H1 (cell line): ENCODE data around the gene AGBL1.

Experiments
- CHD2 ChIP-seq: IDR thresholded peaks from 2 replicates; pipeline ENCODE4 v1.6.1; 2012; ENCODE audit warnings: low read length, improper control_type of control experiment
- EZH2 ChIP-seq: fragments of 200-600 bp; sonication (generic); IDR thresholded peaks from 2 replicates; pipeline ENCODE4 v1.7.1; 2012; ENCODE audit warnings: low read depth, mild to moderate bottlenecking, moderate library complexity, low read length, inconsistent platforms; ENCODE audit not compliant: severe bottlenecking
- GABPA ChIP-seq: IDR thresholded peaks from 2 replicates; pipeline ENCODE4 v1.6.1; 2011; ENCODE audit warnings: mild to moderate bottlenecking, low read length, moderate library complexity, borderline replicate concordance; ENCODE audit not compliant: insufficient read depth
- POLR2A ChIP-seq, 2 experiments: IDR thresholded peaks; 1 replicate in 1 of 2; 2 replicates in 1 of 2; pipeline ENCODE4 v1.6.1; 2011; ENCODE audit warnings: low read depth in 2 of 2, low read length in 2 of 2, mild to moderate bottlenecking in 2 of 2; ENCODE audit errors: control extremely low read depth in 1 of 2
- POLR2AphosphoS5 ChIP-seq: IDR thresholded peaks from 2 replicates; pipeline ENCODE4 v1.6.1; 2011; ENCODE audit warnings: low read depth, low read length
- TF ChIP-seq, protein P1 (sequence below): IDR thresholded peaks from 2 replicates; pipeline ENCODE4 v1.6.1; 2012; ENCODE audit warnings: inconsistent platforms

DNA sequence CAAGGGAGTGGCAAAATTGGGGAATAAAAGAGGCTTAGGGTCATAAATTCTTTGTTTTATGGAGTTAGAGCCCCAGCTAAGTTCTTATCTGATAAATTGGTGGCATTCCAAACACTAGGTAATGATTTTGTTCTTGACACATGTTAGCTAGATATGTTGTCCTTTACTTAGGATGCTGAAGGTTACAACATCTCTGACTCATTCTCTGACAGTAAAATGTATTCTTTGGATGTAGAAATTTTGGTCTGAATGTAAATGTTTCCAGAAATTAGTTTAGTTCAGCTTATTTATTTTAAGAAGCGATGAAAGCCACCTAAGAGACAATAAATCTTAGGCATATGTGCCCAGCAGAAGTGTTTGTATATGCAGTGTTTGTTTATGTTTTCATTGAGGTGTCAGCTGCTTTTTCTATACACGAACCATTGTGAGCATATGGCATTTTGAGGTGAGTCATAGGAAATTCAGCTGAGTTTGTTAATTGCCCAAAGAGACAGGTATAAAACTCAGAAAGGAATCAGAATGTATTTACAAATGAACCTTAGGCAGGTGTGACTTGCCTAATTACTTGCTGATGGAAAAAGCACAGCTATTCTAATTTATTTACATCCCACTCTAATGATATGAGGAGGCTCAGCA, 247.7 kb downstream of the AGBL1 start:
- TF ChIP-seq GABPA: no peak
- TF ChIP-seq POLR2A (IDR thresholded peaks at IDR 0.05; ENCODE audit: control extremely low read depth in 1 of 2, low read depth in 2 of 2, low read length in 2 of 2): no peak
- no peak for TF ChIP-seq POLR2AphosphoS5
- TF ChIP-seq, protein P1, sequence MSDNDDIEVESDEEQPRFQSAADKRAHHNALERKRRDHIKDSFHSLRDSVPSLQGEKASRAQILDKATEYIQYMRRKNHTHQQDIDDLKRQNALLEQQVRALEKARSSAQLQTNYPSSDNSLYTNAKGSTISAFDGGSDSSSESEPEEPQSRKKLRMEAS: no peak
- TF ChIP-seq CHD2: no peak
- TF ChIP-seq EZH2: no peak
